ENCODE measurements around the gene BARX2.

The BARX2 gene

DNA sequence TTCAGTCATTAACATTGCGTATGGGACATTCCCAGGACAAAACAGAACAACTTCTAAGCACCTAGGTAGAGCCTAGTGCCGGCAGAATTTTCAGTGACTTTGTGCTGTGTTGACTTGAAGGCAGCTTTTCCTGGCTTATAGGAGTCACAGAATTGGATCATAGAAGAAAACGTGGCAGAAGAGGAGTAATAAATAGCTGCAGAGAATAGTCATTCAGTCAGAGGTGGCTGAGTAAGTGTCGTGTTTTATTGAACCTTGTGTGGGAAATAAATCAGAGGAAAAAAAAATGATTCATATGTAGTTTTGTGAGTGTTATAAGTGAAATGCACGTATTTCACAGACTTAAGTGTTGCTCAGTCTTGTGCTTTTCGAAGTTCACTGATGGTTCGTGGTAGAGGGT is 2.1 kb downstream of the BARX2 start:
- no peak for TF ChIP-seq EP300 (IDR thresholded peaks at IDR 0.05; ENCODE audit: borderline replicate concordance)
- TF ChIP-seq REST (IDR thresholded peaks at IDR 0.05; ENCODE audit: low read depth), result no peak
- no peak for TF ChIP-seq RAD21 (IDR thresholded peaks at IDR 0.05; ENCODE audit: low read depth)

DNA sequence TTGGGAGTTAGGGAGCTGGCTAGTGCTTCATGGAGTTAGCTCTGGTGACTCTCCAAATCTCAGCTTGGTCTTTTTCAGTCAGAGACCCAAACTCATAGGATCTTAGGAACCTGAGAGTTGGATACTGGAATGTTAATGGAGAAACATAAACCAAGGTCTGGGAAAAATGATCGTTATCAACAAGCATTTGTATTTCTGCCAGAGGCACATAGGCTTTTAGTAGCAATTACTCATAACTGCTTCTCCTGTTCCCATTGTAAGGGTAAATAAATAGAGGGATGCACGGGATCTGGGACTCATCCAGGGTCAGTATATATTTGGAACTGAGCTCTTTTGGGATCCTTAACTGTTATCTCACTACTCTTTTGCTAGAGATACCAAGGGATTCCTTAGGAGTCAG is 4.8 kb downstream of the BARX2 start:
- TF ChIP-seq REST (IDR thresholded peaks at IDR 0.05; ENCODE audit: low read depth) (no peak), EP300 (IDR thresholded peaks at IDR 0.05; ENCODE audit: borderline replicate concordance) (no peak), NFIC (IDR thresholded peaks at IDR 0.05) (no peak), ZBTB7A (IDR thresholded peaks at IDR 0.05; ENCODE audit: low read depth) (no peak), EGR1 (IDR thresholded peaks at IDR 0.05) (no peak)

GRCh38 chr11:129382583-129382982 is 6.9 kb downstream of the BARX2 start:
- TF ChIP-seq EGR1 (IDR thresholded peaks at IDR 0.05), result no peak
- no peak for TF ChIP-seq MAX (IDR thresholded peaks at IDR 0.05)
- no peak for TF ChIP-seq TCF12 (IDR thresholded peaks at IDR 0.05; ENCODE audit: low read depth)
- TF ChIP-seq CREB1 (IDR thresholded peaks at IDR 0.05; ENCODE audit: low read depth), result no peak
- no peak for TF ChIP-seq CEBPB (IDR thresholded peaks at IDR 0.05)
- no peak for TF ChIP-seq NFIC (IDR thresholded peaks at IDR 0.05)
- no peak for TF ChIP-seq EP300 (IDR thresholded peaks at IDR 0.05; ENCODE audit: borderline replicate concordance)
- TF ChIP-seq, protein P1, sequence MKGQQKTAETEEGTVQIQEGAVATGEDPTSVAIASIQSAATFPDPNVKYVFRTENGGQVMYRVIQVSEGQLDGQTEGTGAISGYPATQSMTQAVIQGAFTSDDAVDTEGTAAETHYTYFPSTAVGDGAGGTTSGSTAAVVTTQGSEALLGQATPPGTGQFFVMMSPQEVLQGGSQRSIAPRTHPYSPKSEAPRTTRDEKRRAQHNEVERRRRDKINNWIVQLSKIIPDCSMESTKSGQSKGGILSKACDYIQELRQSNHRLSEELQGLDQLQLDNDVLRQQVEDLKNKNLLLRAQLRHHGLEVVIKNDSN (IDR thresholded peaks at IDR 0.05), result no peak
- no peak for TF ChIP-seq YY1 (IDR thresholded peaks at IDR 0.05; ENCODE audit: low read depth)
- TF ChIP-seq ZBTB7A (IDR thresholded peaks at IDR 0.05; ENCODE audit: low read depth), result no peak
- TF ChIP-seq FOXM1 (IDR thresholded peaks at IDR 0.05; ENCODE audit: borderline replicate concordance, low read depth), result no peak
- no peak for TF ChIP-seq RAD21 (IDR thresholded peaks at IDR 0.05; ENCODE audit: low read depth)
- no peak for TF ChIP-seq TEAD4 (IDR thresholded peaks at IDR 0.05)
- no peak for TF ChIP-seq REST (IDR thresholded peaks at IDR 0.05; ENCODE audit: low read depth)
- no peak for TF ChIP-seq TAF1 (IDR thresholded peaks at IDR 0.05; ENCODE audit: low read depth)

DNA sequence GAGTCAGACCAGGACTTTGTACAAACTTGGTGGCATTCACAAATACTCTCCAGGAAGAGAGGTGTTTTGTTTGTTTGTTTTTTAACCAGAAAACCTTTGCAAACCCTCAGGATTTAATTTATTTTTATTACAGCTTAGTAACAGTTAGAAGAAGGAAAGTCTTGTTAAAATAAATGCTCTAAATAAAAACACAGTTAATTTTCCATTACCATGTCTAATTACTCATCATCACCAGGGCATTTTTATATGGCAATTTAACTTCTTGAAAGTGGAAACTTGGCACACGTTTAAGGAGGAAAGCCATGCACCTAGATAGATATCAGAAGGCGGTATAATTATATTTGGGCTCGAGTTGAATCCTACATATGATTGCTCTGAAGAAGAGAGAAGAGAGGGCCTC is 7.4 kb downstream of the BARX2 start:
- TF ChIP-seq YY1 (IDR thresholded peaks at IDR 0.05; ENCODE audit: low read depth) (no peak), MAX (IDR thresholded peaks at IDR 0.05) (no peak), NFIC (IDR thresholded peaks at IDR 0.05) (no peak), TEAD4 (IDR thresholded peaks at IDR 0.05) (no peak), CREB1 (IDR thresholded peaks at IDR 0.05; ENCODE audit: low read depth) (no peak), REST (IDR thresholded peaks at IDR 0.05; ENCODE audit: low read depth) (no peak), EGR1 (IDR thresholded peaks at IDR 0.05) (no peak), FOXM1 (IDR thresholded peaks at IDR 0.05; ENCODE audit: borderline replicate concordance, low read depth) (no peak), CEBPB (IDR thresholded peaks at IDR 0.05) (no peak), TAF1 (IDR thresholded peaks at IDR 0.05; ENCODE audit: low read depth) (no peak)
- TF ChIP-seq, protein P1 (IDR thresholded peaks at IDR 0.05), result no peak

Measured in Ishikawa (cell line).